HG02852 (cell line): ENCODE data around the gene MAP3K13.
A peak's percentile ranks its signal among the peaks of the same experiment; 100 is the strongest.
"Not testable (repeated sequence)": the region's sequence is repeated elsewhere in the genome, so short reads cannot be mapped to it uniquely, and the experiment has no call there.

Experiments used
- ATAC-seq: cut with Tn5 transposase; IDR thresholded peaks from one replicate; pipeline ENCODE4 v1.9.1; 2021; ENCODE audit warnings: mild to moderate bottlenecking, moderate library complexity; ENCODE audit not compliant: unreplicated experiment

MAP3K13 gene

GRCh38 chr3:185442031-185442430 is 79.1 kb downstream of the MAP3K13 start:
- no peak for ATAC-seq

- ATAC-seq = no peak
Observed at GRCh38 chr3:185444329-185444728, 81.4 kb downstream of the MAP3K13 start.

- no peak for ATAC-seq
Observed at GRCh38 chr3:185448107-185448506, 85.2 kb downstream of the MAP3K13 start.

- not testable (repeated sequence) for ATAC-seq
Observed at GRCh38 chr3:185451432-185451831, 88.5 kb downstream of the MAP3K13 start.

GRCh38 chr3:185457376-185457775 is 94.4 kb downstream of the MAP3K13 start:
- ATAC-seq = no peak

- no peak for ATAC-seq
Observed at GRCh38 chr3:185460309-185460708, 97.4 kb downstream of the MAP3K13 start.

- ATAC-seq = no peak
Observed at GRCh38 chr3:185460719-185461350, 97.9 kb downstream of the MAP3K13 start.

GRCh38 chr3:185465471-185465870 is 102.5 kb downstream of the MAP3K13 start:
- no peak for ATAC-seq

GRCh38 chr3:185466123-185466522 is 103.2 kb downstream of the MAP3K13 start:
- ATAC-seq = not testable (repeated sequence)

GRCh38 chr3:185469542-185469941 is 106.6 kb downstream of the MAP3K13 start:
- ATAC-seq = no peak

- no peak for ATAC-seq
Observed at GRCh38 chr3:185470323-185470722, 107.4 kb downstream of the MAP3K13 start.

GRCh38 chr3:185473290-185473815 is 110.4 kb downstream of the MAP3K13 start:
- ATAC-seq = no peak

GRCh38 chr3:185474922-185475321 is 112.0 kb downstream of the MAP3K13 start:
- ATAC-seq = not testable (repeated sequence)

- no peak for ATAC-seq
Observed at GRCh38 chr3:185477316-185477715, 114.4 kb downstream of the MAP3K13 start.

GRCh38 chr3:185479373-185479945 is 116.5 kb downstream of the MAP3K13 start:
- ATAC-seq = no peak

GRCh38 chr3:185484296-185484695 is 121.4 kb downstream of the MAP3K13 start:
- ATAC-seq = no peak

- no peak for ATAC-seq
Observed at GRCh38 chr3:185486394-185486793, 123.5 kb downstream of the MAP3K13 start.

- ATAC-seq = no peak
Observed at GRCh38 chr3:185488465-185488864, 125.5 kb downstream of the MAP3K13 start.

- no peak for ATAC-seq
Observed at GRCh38 chr3:185489462-185489861, 126.5 kb downstream of the MAP3K13 start.

- ATAC-seq = no peak
Observed at GRCh38 chr3:185490241-185490640, 127.3 kb downstream of the MAP3K13 start.

- peak; percentile 92 for ATAC-seq
Observed at GRCh38 chr3:185498503-185499396, 135.8 kb downstream of the MAP3K13 start, which contains the start of gene TMEM41A. TMEM41A (minus strand) TSS chr3:185499035; CDS start chr3:185498961, 74 bp downstream.
